Measurements from ENCODE around the gene FGA. TPM values are rescaled to one million over a fixed set of nuclear protein-coding genes. Genes with fewer than 3 reads are reported as not detected.

The FGA gene
- total RNA-seq, 1 experiment from 2014 or later: 3.9 TPM

- H4K20me1 ChIP-seq (ENCODE audit: insufficient read depth): no peaks in the 10 kb centered on the region
- intact Hi-C loops (cut with micrococcal nuclease): no loop called here
- ChIA-PET POLR2A (no interaction called here), CTCF (no interaction called here), RAD21 (ENCODE audit: low non-redundant PET in 1 of 2, low total read pairs in 2 of 2, uncharacterized antibody in 2 of 2, unreplicated experiment in 2 of 2) (no interaction called here)
- DNase-seq (ENCODE audit: low read depth, low spot score): no peak
- no peak overlapping the region for H3K4me3 ChIP-seq (replicated peaks in 1 of 2; ENCODE audit: low read depth in 1 of 2, low read length in 2 of 2)
- H2AFZ ChIP-seq (ENCODE audit: low read depth, low read length, poor library complexity, severe bottlenecking): no peak overlapping the region
- no peaks in the 10 kb centered on the region for H3K79me2 ChIP-seq (ENCODE audit: insufficient read depth, low read length)
- TF ChIP-seq SRF (IDR thresholded peaks at IDR 0.05; ENCODE audit: low read depth): no peak
- TF ChIP-seq EZH2 (IDR thresholded peaks at IDR 0.05): no peak
- no peak for TF ChIP-seq POLR2AphosphoS5 (IDR thresholded peaks at IDR 0.05; ENCODE audit: low read depth, low read length)
- TF ChIP-seq, protein P1, sequence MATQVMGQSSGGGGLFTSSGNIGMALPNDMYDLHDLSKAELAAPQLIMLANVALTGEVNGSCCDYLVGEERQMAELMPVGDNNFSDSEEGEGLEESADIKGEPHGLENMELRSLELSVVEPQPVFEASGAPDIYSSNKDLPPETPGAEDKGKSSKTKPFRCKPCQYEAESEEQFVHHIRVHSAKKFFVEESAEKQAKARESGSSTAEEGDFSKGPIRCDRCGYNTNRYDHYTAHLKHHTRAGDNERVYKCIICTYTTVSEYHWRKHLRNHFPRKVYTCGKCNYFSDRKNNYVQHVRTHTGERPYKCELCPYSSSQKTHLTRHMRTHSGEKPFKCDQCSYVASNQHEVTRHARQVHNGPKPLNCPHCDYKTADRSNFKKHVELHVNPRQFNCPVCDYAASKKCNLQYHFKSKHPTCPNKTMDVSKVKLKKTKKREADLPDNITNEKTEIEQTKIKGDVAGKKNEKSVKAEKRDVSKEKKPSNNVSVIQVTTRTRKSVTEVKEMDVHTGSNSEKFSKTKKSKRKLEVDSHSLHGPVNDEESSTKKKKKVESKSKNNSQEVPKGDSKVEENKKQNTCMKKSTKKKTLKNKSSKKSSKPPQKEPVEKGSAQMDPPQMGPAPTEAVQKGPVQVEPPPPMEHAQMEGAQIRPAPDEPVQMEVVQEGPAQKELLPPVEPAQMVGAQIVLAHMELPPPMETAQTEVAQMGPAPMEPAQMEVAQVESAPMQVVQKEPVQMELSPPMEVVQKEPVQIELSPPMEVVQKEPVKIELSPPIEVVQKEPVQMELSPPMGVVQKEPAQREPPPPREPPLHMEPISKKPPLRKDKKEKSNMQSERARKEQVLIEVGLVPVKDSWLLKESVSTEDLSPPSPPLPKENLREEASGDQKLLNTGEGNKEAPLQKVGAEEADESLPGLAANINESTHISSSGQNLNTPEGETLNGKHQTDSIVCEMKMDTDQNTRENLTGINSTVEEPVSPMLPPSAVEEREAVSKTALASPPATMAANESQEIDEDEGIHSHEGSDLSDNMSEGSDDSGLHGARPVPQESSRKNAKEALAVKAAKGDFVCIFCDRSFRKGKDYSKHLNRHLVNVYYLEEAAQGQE (IDR thresholded peaks at IDR 0.05; ENCODE audit: low read depth): no peak
- no peak for TF ChIP-seq ZFX (IDR thresholded peaks at IDR 0.05)
- TF ChIP-seq, protein P2, sequence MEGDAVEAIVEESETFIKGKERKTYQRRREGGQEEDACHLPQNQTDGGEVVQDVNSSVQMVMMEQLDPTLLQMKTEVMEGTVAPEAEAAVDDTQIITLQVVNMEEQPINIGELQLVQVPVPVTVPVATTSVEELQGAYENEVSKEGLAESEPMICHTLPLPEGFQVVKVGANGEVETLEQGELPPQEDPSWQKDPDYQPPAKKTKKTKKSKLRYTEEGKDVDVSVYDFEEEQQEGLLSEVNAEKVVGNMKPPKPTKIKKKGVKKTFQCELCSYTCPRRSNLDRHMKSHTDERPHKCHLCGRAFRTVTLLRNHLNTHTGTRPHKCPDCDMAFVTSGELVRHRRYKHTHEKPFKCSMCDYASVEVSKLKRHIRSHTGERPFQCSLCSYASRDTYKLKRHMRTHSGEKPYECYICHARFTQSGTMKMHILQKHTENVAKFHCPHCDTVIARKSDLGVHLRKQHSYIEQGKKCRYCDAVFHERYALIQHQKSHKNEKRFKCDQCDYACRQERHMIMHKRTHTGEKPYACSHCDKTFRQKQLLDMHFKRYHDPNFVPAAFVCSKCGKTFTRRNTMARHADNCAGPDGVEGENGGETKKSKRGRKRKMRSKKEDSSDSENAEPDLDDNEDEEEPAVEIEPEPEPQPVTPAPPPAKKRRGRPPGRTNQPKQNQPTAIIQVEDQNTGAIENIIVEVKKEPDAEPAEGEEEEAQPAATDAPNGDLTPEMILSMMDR (IDR thresholded peaks at IDR 0.05 in 2 of 3, conservative IDR thresholded peaks at IDR 0.05 in 1 of 3; ENCODE audit: borderline replicate concordance in 1 of 3, insufficient read depth in 1 of 3, low read depth in 2 of 3, low read length in 2 of 3): no peak
- no peak for TF ChIP-seq SIN3A (IDR thresholded peaks at IDR 0.05; ENCODE audit: low read depth)
- TF ChIP-seq MAX (IDR thresholded peaks at IDR 0.05): no peak
- no peak for TF ChIP-seq TCF7L2 (IDR thresholded peaks at IDR 0.05; ENCODE audit: borderline replicate concordance, extremely low read depth, insufficient read depth, insufficient read length)
- no peak for TF ChIP-seq POLR2A (IDR thresholded peaks at IDR 0.05; ENCODE audit: borderline replicate concordance, extremely low read depth, insufficient read depth, insufficient read length)
- TF ChIP-seq CEBPB (IDR thresholded peaks at IDR 0.05; ENCODE audit: low read depth): no peak
- TF ChIP-seq CBX3 (IDR thresholded peaks at IDR 0.05; ENCODE audit: low read depth): no peak
- TF ChIP-seq EGR1 (IDR thresholded peaks at IDR 0.05; ENCODE audit: low read depth): no peak
- TF ChIP-seq, protein P3, sequence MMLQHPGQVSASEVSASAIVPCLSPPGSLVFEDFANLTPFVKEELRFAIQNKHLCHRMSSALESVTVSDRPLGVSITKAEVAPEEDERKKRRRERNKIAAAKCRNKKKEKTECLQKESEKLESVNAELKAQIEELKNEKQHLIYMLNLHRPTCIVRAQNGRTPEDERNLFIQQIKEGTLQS (IDR thresholded peaks at IDR 0.05): no peak
- TF ChIP-seq, protein P4, sequence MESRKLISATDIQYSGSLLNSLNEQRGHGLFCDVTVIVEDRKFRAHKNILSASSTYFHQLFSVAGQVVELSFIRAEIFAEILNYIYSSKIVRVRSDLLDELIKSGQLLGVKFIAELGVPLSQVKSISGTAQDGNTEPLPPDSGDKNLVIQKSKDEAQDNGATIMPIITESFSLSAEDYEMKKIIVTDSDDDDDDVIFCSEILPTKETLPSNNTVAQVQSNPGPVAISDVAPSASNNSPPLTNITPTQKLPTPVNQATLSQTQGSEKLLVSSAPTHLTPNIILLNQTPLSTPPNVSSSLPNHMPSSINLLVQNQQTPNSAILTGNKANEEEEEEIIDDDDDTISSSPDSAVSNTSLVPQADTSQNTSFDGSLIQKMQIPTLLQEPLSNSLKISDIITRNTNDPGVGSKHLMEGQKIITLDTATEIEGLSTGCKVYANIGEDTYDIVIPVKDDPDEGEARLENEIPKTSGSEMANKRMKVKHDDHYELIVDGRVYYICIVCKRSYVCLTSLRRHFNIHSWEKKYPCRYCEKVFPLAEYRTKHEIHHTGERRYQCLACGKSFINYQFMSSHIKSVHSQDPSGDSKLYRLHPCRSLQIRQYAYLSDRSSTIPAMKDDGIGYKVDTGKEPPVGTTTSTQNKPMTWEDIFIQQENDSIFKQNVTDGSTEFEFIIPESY (IDR thresholded peaks at IDR 0.05; ENCODE audit: extremely low read depth, insufficient replicate concordance, low read length): no peak
- no peak for TF ChIP-seq ELF1 (IDR thresholded peaks at IDR 0.05; ENCODE audit: borderline replicate concordance, low read depth)
- no peak overlapping the region for H3K4me2 ChIP-seq (ENCODE audit: low read length)
- no peak for ATAC-seq
- no peak overlapping the region for H3K9ac ChIP-seq (ENCODE audit: low read length)
- no peaks in the 10 kb centered on the region for H3K4me1 ChIP-seq (ENCODE audit: control insufficient read depth in 1 of 2, insufficient read depth in 2 of 2, low read length in 2 of 2)
- no TSS peak for BruUV-seq (replicated peaks)
- no peaks in the 10 kb centered on the region for H3K27me3 ChIP-seq (ENCODE audit: insufficient read depth, low read length)
- no peaks in the 10 kb centered on the region for H3K9me3 ChIP-seq (ENCODE audit: control insufficient read depth in 1 of 2, insufficient read depth in 1 of 2, low read depth in 1 of 2, low read length in 2 of 2)
- no peak overlapping the region for H3K27ac ChIP-seq (ENCODE audit: low read depth, low read length)
- H3K36me3 ChIP-seq (ENCODE audit: control insufficient read depth in 1 of 2, insufficient read depth in 2 of 2, low read length in 2 of 2): no peaks in the 10 kb centered on the region
- no peaks in the 10 kb centered on the region for H3K9me2 ChIP-seq (ENCODE audit: insufficient read depth)
These were observed 23.8 kb downstream of the FGA start for GRCh38 chr4:154566639-154567204.
